SU-DHL-6 (cell line): ENCODE data around the gene ANXA6.

Experiments
- CTCF ChIP-seq: fragments of 200-600 bp; sonication (generic); IDR thresholded peaks from one replicate; pipeline ENCODE4 v1.5.1; 2017; ENCODE audit warnings: antibody characterized with exemption, mild to moderate bottlenecking, low read length, moderate library complexity; ENCODE audit not compliant: insufficient read depth, poor library complexity, severe bottlenecking
- EZH2phosphoT487 ChIP-seq: fragments of 200-600 bp; sonication (generic), shearing (Covaris generic); conservative IDR thresholded peaks from 2 replicates; pipeline ENCODE4 v1.6.1; 2018; ENCODE audit warnings: mild to moderate bottlenecking, antibody characterized with exemption, low read length, moderate library complexity, mixed read lengths

GRCh38 chr5:151141535-151141934 lies 16.0 kb downstream of the ANXA6 start:
- no peak for TF ChIP-seq CTCF
- no peak for TF ChIP-seq EZH2phosphoT487
